Peyer's patch (tissue), 4 donors: Measurements from ENCODE around the gene USO1. TPM values are rescaled to one million over a fixed set of nuclear protein-coding genes. Genes with fewer than 3 reads are reported as not detected.
"Not testable (repeated sequence)": the region's sequence is repeated elsewhere in the genome, so short reads cannot be mapped to it uniquely, and the experiment has no call there.

ENCODE experiments used
- DNase-seq, 3 donors: peaks; one replicate each; pipeline ENCODE4 v3.0.0-alpha.2; 2017 to 2019
- H3K27ac ChIP-seq, 4 donors: fragments of 200-600 bp; sonication (generic); one replicate each; pipeline ENCODE4 v1.5.1; 2016 to 2019
- H3K27me3 ChIP-seq, 2 donors: fragments of 200-600 bp; sonication (generic); one replicate each; pipeline ENCODE4 v1.5.1; 2019
- H3K36me3 ChIP-seq, 3 donors: fragments of 200-600 bp; sonication (generic); one replicate each; pipeline ENCODE4 v1.5.1; 2016 to 2019
- H3K4me1 ChIP-seq, 4 donors: fragments of 200-600 bp; sonication (generic); one replicate each; pipeline ENCODE4 v1.5.1; 2016 to 2019
- H3K4me3 ChIP-seq, 4 donors: fragments of 200-600 bp; sonication (generic); 1 replicate in 3 of 4; 2 replicates in 1 of 4; pipeline ENCODE4 v1.5.1; 2016 to 2019; ENCODE audit warnings: mild to moderate bottlenecking in 1 of 4
- H3K9me3 ChIP-seq, 4 donors: fragments of 200-600 bp; sonication (generic); one replicate each; pipeline ENCODE4 v1.5.1; 2016 to 2019; ENCODE audit warnings: mild to moderate bottlenecking in 1 of 4
- POLR2A ChIP-seq, 2 donors: fragments of 450-650 bp; IDR thresholded peaks; one replicate each; pipeline ENCODE4 v1.5.1; 2017; ENCODE audit warnings: antibody characterized with exemption in 2 of 2, mild to moderate bottlenecking in 2 of 2, moderate library complexity in 2 of 2
- total RNA-seq, 4 donors: library from RNA; depleted of rRNA; stranded (reverse); fragments of >200 nt; gene quantifications; one replicate each; pipeline ENCODE4 v1.1.0, GENCODE V29; 2016
- TF ChIP-seq, protein P1 (sequence below), 6 experiments: fragments of 450-650 bp in 4 of 6; fragments of 200-600 bp in 2 of 6; sonication (generic) in 1 of 6; IDR thresholded peaks; one replicate each; pipeline ENCODE4 v1.5.1; 2017 to 2019; ENCODE audit warnings: antibody characterized with exemption in 6 of 6, mild to moderate bottlenecking in 3 of 6, moderate library complexity in 1 of 6

Gene USO1
- total RNA-seq, 4 donors from 2014 or later: 34.5 to 106 (median 48.2) TPM

DNA sequence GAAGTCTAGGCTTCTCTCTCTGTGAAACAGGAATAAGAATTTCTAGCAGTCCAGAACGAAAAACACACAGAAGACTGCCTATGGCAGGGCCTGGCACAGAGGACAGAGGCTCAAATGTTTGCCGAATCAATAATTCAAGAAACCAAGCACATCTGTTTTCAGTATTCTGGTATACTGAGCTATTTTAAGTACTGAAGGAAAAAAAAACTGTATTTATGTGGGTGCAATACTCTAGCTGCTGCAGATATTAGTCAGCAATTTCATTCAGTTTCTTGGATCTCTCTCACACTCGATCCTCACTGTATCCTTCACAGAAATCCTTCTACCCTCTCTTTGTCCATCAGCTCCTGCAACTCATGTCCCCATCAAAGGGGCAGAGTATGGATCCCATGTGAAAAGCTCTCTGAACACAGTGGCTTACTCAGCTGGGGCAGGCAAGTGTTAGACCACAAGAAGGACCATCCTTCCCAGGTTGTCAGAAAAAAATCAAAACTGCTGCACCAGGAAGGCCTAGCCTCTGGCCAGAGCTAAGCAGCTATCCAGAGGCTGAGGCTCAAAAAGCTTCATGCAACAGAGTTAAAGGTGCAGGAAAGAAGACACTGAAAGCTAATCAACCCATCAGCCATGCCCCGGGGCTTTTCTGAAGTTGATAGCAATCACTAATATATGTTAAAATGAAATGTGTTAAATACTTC, 9.1 kb upstream of the USO1 start:
- Histone ChIP-seq H3K4me1 (no peaks in the 10 kb centered on the region), H3K36me3 (no peaks in the 10 kb centered on the region), H3K9me3 (no peaks in the 10 kb centered on the region), H3K27ac (no peak overlapping the region), H3K27me3 (no peaks in the 10 kb centered on the region), H3K4me3 (no peak overlapping the region)
- TF ChIP-seq, protein P1, sequence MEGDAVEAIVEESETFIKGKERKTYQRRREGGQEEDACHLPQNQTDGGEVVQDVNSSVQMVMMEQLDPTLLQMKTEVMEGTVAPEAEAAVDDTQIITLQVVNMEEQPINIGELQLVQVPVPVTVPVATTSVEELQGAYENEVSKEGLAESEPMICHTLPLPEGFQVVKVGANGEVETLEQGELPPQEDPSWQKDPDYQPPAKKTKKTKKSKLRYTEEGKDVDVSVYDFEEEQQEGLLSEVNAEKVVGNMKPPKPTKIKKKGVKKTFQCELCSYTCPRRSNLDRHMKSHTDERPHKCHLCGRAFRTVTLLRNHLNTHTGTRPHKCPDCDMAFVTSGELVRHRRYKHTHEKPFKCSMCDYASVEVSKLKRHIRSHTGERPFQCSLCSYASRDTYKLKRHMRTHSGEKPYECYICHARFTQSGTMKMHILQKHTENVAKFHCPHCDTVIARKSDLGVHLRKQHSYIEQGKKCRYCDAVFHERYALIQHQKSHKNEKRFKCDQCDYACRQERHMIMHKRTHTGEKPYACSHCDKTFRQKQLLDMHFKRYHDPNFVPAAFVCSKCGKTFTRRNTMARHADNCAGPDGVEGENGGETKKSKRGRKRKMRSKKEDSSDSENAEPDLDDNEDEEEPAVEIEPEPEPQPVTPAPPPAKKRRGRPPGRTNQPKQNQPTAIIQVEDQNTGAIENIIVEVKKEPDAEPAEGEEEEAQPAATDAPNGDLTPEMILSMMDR (IDR thresholded peaks at IDR 0.05): no peak
- no peak for TF ChIP-seq POLR2A (IDR thresholded peaks at IDR 0.05)
- DNase-seq: no peak

- not testable (repeated sequence) for H3K4me1 ChIP-seq, DNase-seq, H3K36me3 ChIP-seq, H3K27ac ChIP-seq, H3K9me3 ChIP-seq, H3K27me3 ChIP-seq, H3K4me3 ChIP-seq
Measured at GRCh38 chr4:75716054-75716453, 8.3 kb upstream of the USO1 start.

- H3K27ac ChIP-seq: no peak overlapping the region
- no peaks in the 10 kb centered on the region for H3K4me1 ChIP-seq
- H3K9me3 ChIP-seq: no peaks in the 10 kb centered on the region
- H3K36me3 ChIP-seq: no peaks in the 10 kb centered on the region
- H3K27me3 ChIP-seq: no peaks in the 10 kb centered on the region
- TF ChIP-seq POLR2A (IDR thresholded peaks at IDR 0.05): no peak
- TF ChIP-seq, protein P1 (IDR thresholded peaks at IDR 0.05): no peak
- no peak overlapping the region for H3K4me3 ChIP-seq
- DNase-seq: no peak
Measured at GRCh38 chr4:75717408-75717807, 7.0 kb upstream of the USO1 start.

DNA sequence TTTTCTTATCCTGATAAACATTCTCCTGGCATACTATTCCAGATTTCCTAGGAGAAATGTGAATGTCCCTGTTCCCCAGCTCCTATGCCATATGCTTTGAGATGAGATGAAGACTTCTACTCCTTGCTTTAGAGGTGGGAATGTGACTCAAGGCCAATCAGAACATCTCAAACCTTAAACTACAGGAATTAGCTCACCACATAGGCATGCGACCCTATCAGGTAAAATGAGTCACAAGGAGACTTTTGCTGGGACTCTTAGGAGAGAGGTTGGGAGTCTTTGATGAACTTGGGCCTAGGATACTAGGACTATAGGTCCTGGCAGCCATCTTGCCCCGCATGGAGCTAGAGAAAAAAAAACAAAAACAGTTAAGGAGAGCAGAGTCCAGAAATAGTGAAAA, 5.8 kb upstream of the USO1 start:
- no peak for DNase-seq
- H3K4me3 ChIP-seq: no peak overlapping the region
- no peaks in the 10 kb centered on the region for H3K9me3 ChIP-seq
- H3K36me3 ChIP-seq: no peaks in the 10 kb centered on the region
- H3K27me3 ChIP-seq: no peaks in the 10 kb centered on the region
- H3K27ac ChIP-seq: no peak overlapping the region
- TF ChIP-seq, protein P1 (IDR thresholded peaks at IDR 0.05): no peak
- TF ChIP-seq POLR2A (IDR thresholded peaks at IDR 0.05): no peak
- peaks cover 0 to 7% (median 0%) of the 10 kb centered on the region in 4 donors for H3K4me1 ChIP-seq

DNA sequence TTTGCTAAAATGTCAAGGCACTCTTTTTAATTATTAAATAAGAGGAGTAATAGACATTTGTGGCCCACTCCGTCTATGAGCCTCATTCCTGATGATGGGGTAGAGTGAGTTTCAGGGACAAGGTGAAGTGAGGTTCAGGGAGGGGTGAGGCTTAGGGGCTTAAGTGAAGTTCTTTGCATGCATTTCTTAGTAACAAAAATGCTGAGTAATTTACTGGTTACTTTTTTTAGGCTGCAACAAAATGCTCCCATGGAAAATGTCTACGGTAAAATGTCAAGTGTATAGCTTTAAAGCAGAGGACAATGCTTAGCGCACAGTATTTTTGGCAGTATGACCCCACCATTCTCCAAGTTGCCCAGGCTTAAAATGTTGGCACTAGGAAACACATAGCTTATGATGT, 2.0 kb upstream of the USO1 start:
- no peak overlapping the region for H3K4me3 ChIP-seq
- no peaks in the 10 kb centered on the region for H3K9me3 ChIP-seq
- no peaks in the 10 kb centered on the region for H3K36me3 ChIP-seq
- peaks cover 0 to 21% (median 2%) of the 10 kb centered on the region in 4 donors for H3K4me1 ChIP-seq
- no peak for DNase-seq
- no peak overlapping the region for H3K27ac ChIP-seq
- TF ChIP-seq, protein P1 (IDR thresholded peaks at IDR 0.05): no peak
- no peak for TF ChIP-seq POLR2A (IDR thresholded peaks at IDR 0.05)
- H3K27me3 ChIP-seq: no peaks in the 10 kb centered on the region

GRCh38 chr4:75723163-75724065, 963 bp upstream of the USO1 start:
- Histone ChIP-seq H3K4me3 (peak overlapping the region; percentile 75 to 88 (median 81)), H3K9me3 (no peaks in the 10 kb centered on the region), H3K4me1 (peaks cover 0 to 25% (median 2%) of the 10 kb centered on the region in 4 donors), H3K27me3 (no peaks in the 10 kb centered on the region), H3K27ac (peak overlapping the region; percentile 86 to 99 (median 94)), H3K36me3 (no peaks in the 10 kb centered on the region)
- no peak for DNase-seq
- TF ChIP-seq, protein P1 (IDR thresholded peaks at IDR 0.05): no peak
- TF ChIP-seq POLR2A (IDR thresholded peaks at IDR 0.05): no peak
